Right lobe of liver (tissue), 4 donors: Measurements from ENCODE around the gene MTHFD1L.

Source experiments
- CTCF ChIP-seq, 4 donors: fragments of 200-600 bp in 3 of 4; fragments of 450-650 bp in 1 of 4; IDR thresholded peaks; one replicate each; pipeline versions ENCODE4 v1.5.1 to v1.8.0; 2016 to 2022; ENCODE audit warnings: antibody characterized with exemption in 4 of 4, mild to moderate bottlenecking in 2 of 4
- POLR2A ChIP-seq: fragments of 450-650 bp; IDR thresholded peaks from one replicate; pipeline ENCODE4 v1.6.1; 2017; ENCODE audit warnings: antibody characterized with exemption, mild to moderate bottlenecking
- donor health status: DM: no; HTN: no; CAD: no.
- donor health status: DM: no; HTN: no; CAD: no.
- donor health status: DM: no; HTN: yes; CAD: no.

DNA sequence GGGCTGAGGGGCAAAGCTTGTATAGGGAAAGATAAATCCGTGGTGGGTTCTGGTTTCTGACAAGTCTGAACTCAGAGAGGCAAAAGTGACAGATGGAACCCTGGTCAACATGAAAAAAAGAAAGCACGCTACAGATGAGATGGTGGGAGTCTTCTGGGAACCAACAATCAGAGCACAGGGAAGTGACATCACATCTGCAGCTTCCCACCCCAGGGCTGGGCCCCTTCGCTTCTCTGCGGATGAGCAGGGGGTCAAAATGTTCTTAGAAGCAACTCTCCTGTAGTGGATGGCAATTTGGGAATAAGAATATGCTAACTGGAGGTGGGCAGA, 245.0 kb downstream of the MTHFD1L start:
- TF ChIP-seq CTCF (IDR thresholded peaks at IDR 0.05) (no peak), POLR2A (no peak)
